Astrocyte (in vitro differentiated cells and primary cell): ENCODE measurements around the gene NRG3. TPM values are rescaled to one million over a fixed set of nuclear protein-coding genes. Genes with fewer than 3 reads are reported as not detected.

Experiments
- DNase-seq: peaks from one replicate; pipeline ENCODE4 v3.0.0-alpha.2; 2010; ENCODE audit warnings: low read depth
- FAIRE-seq: peaks from 2 replicates; lab custom pipeline; 2011; peaks lifted over from hg19 to GRCh38; lab: Jason Lieb, UNC
- H2AFZ ChIP-seq: 2 replicates; pipeline ENCODE4 v1.6.0; 2012; ENCODE audit warnings: low read depth, low read length, inconsistent platforms
- H3K27ac ChIP-seq: 2 replicates; pipeline ENCODE4 v1.5.1; 2011; ENCODE audit warnings: low read depth, low read length, inconsistent platforms
- H3K27me3 ChIP-seq: 2 replicates; pipeline ENCODE4 v1.6.0; 2011; ENCODE audit warnings: low read length, inconsistent platforms; ENCODE audit not compliant: insufficient read depth
- H3K36me3 ChIP-seq: 2 replicates; pipeline ENCODE4 v1.5.1; 2011; ENCODE audit warnings: low read length, inconsistent platforms; ENCODE audit not compliant: insufficient read depth
- H3K4me1 ChIP-seq: 2 replicates; pipeline ENCODE4 v1.5.1; 2011; ENCODE audit warnings: low read length, inconsistent platforms; ENCODE audit not compliant: insufficient read depth
- H3K4me2 ChIP-seq: 2 replicates; pipeline ENCODE4 v1.6.0; 2012; ENCODE audit warnings: low read length, inconsistent platforms
- H3K4me3 ChIP-seq: 2 replicates; pipeline ENCODE4 v1.5.1; 2011; ENCODE audit warnings: low read depth, mild to moderate bottlenecking, low read length, inconsistent platforms; ENCODE audit not compliant: insufficient read depth
- H3K79me2 ChIP-seq: 2 replicates; pipeline ENCODE4 v1.6.0; 2012; ENCODE audit warnings: mild to moderate bottlenecking, low read length, inconsistent platforms; ENCODE audit not compliant: insufficient read depth
- H3K9ac ChIP-seq: 2 replicates; pipeline ENCODE4 v1.6.0; 2012; ENCODE audit warnings: mild to moderate bottlenecking, low read length, inconsistent platforms
- H3K9me3 ChIP-seq: 2 replicates; pipeline ENCODE4 v1.5.1; 2012; ENCODE audit warnings: low read depth, mild to moderate bottlenecking, low read length, inconsistent platforms; ENCODE audit not compliant: insufficient read depth
- H4K20me1 ChIP-seq: 2 replicates; pipeline ENCODE4 v1.6.0; 2012; ENCODE audit warnings: low read length, inconsistent platforms; ENCODE audit not compliant: insufficient read depth
- H3K27ac Mint-ChIP-seq: one replicate; pipeline ENCODE4 v1.8.0; 2021; ENCODE audit warnings: mild to moderate bottlenecking, mixed read lengths; ENCODE audit not compliant: unreplicated experiment
- H3K27me3 Mint-ChIP-seq: one replicate; pipeline ENCODE4 v1.8.0; 2021; ENCODE audit warnings: low read depth, mixed read lengths; ENCODE audit not compliant: unreplicated experiment
- H3K36me3 Mint-ChIP-seq: one replicate; pipeline ENCODE4 v1.8.0; 2021; ENCODE audit warnings: low read depth, mixed read lengths; ENCODE audit not compliant: unreplicated experiment
- H3K4me1 Mint-ChIP-seq: one replicate; pipeline ENCODE4 v1.8.0; 2021; ENCODE audit warnings: low read depth, mixed read lengths; ENCODE audit not compliant: unreplicated experiment
- H3K4me3 Mint-ChIP-seq: one replicate; pipeline ENCODE4 v1.8.0; 2021; ENCODE audit warnings: mild to moderate bottlenecking, moderate library complexity, mixed read lengths; ENCODE audit not compliant: unreplicated experiment
- H3K9me3 Mint-ChIP-seq: one replicate; pipeline ENCODE4 v1.8.0; 2021; ENCODE audit warnings: mild to moderate bottlenecking, mixed read lengths; ENCODE audit not compliant: unreplicated experiment
- EZH2 ChIP-seq: IDR thresholded peaks from 2 replicates; pipeline ENCODE4 v1.6.1; 2012; ENCODE audit warnings: mild to moderate bottlenecking, low read length, inconsistent platforms; ENCODE audit not compliant: insufficient read depth
- total RNA-seq: library from RNA; stranded (reverse); gene quantifications from 2 replicates; pipeline ENCODE4 v1.2.1, GENCODE V29; 2021
- TF ChIP-seq, protein P1 (sequence below): IDR thresholded peaks from 2 replicates; pipeline ENCODE4 v1.5.1; 2011; ENCODE audit warnings: low read depth, mild to moderate bottlenecking, inconsistent platforms, low read length, moderate library complexity; ENCODE audit not compliant: insufficient read depth

Gene NRG3
- total RNA-seq, 1 donor from 2014 or later: 2.1 TPM

DNA sequence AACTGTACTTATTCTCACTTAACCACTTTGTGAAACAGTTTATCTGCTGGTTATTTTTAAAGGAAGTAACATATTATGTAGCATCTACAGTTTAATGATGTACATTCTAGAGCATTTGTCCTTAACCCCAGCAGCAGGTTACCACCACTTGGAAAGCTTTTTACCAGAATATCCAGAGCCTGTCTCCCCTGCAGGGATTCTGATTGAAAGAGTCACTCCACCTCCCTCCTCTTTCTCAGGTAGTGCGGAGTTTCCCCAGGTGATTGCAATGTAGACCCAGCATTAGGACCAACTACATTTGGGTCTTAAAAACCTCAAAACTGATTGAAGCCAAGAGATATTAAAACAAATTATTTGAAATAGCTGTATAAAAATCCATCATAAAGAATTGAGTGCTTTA is 53.1 kb downstream of the NRG3 start:
- H3K36me3 Mint-ChIP-seq: no peaks in the 10 kb centered on the region
- H3K4me3 Mint-ChIP-seq: no peak overlapping the region
- Histone ChIP-seq H3K4me2 (no peak overlapping the region), H3K79me2 (no peaks in the 10 kb centered on the region), H3K4me1 (no peaks in the 10 kb centered on the region), H3K9ac (no peak overlapping the region), H3K4me3 (no peak overlapping the region), H3K27me3 (no peaks in the 10 kb centered on the region), H2AFZ (no peak overlapping the region), H4K20me1 (no peaks in the 10 kb centered on the region), H3K9me3 (no peaks in the 10 kb centered on the region), H3K27ac (no peak overlapping the region), H3K36me3 (no peaks in the 10 kb centered on the region)
- no peaks in the 10 kb centered on the region for H3K27me3 Mint-ChIP-seq
- H3K9me3 Mint-ChIP-seq: no peaks in the 10 kb centered on the region
- TF ChIP-seq EZH2: no peak
- TF ChIP-seq, protein P1, sequence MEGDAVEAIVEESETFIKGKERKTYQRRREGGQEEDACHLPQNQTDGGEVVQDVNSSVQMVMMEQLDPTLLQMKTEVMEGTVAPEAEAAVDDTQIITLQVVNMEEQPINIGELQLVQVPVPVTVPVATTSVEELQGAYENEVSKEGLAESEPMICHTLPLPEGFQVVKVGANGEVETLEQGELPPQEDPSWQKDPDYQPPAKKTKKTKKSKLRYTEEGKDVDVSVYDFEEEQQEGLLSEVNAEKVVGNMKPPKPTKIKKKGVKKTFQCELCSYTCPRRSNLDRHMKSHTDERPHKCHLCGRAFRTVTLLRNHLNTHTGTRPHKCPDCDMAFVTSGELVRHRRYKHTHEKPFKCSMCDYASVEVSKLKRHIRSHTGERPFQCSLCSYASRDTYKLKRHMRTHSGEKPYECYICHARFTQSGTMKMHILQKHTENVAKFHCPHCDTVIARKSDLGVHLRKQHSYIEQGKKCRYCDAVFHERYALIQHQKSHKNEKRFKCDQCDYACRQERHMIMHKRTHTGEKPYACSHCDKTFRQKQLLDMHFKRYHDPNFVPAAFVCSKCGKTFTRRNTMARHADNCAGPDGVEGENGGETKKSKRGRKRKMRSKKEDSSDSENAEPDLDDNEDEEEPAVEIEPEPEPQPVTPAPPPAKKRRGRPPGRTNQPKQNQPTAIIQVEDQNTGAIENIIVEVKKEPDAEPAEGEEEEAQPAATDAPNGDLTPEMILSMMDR: no peak
- no peak overlapping the region for H3K27ac Mint-ChIP-seq
- DNase-seq: no peak
- no peaks in the 10 kb centered on the region for H3K4me1 Mint-ChIP-seq
- FAIRE-seq: no peak

DNA sequence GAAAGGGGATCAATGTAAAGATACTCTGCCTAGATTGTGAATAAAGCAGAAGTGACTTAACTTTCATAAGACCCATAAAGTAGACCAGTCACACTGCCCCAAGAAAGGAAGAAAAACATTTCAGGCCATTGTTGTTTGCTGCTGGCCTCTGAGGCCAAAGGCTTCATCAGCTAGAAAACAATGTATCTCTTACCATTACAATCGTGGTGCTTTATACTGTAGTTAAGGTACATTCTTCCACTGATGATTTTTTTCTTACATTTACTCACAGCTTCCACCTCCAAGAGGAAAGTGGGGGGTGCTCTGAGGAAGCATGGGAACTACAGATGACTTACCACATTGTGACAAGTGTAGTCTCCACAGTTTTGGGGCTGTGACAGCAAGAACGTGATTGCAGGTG is 68.6 kb downstream of the NRG3 start:
- TF ChIP-seq EZH2: no peak
- TF ChIP-seq, protein P1: no peak
- Mint-ChIP-seq H3K4me3 (no peak overlapping the region), H3K36me3 (no peaks in the 10 kb centered on the region), H3K27me3 (peaks cover 2% of the 10 kb centered on the region), H3K27ac (no peak overlapping the region), H3K4me1 (peaks cover 3% of the 10 kb centered on the region), H3K9me3 (no peaks in the 10 kb centered on the region)
- Histone ChIP-seq H3K27ac (no peak overlapping the region), H3K4me2 (no peak overlapping the region), H3K4me1 (no peaks in the 10 kb centered on the region), H3K36me3 (no peaks in the 10 kb centered on the region), H3K9ac (no peak overlapping the region), H3K79me2 (no peaks in the 10 kb centered on the region), H3K4me3 (no peak overlapping the region), H2AFZ (no peak overlapping the region), H3K27me3 (no peaks in the 10 kb centered on the region), H4K20me1 (no peaks in the 10 kb centered on the region), H3K9me3 (no peaks in the 10 kb centered on the region)
- FAIRE-seq (no peak), DNase-seq (no peak)

DNA sequence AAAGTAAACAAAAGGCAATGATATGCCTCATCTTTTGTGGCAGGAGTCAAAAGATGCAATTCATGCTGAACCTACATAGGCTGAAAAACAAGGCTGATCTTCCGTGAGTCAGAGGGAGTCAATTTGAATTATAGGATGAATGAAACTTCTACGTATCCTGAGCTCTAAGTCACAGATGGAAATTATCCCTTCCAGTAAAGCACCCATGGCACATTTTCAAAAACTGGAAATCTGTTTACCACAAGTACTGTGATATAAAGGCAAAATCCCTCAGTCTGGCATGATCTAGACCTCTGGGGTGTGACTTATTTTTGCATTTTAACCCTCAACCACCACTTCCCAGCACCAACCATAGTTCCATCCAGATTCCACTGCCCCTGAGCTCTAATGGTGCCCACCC is 69.6 kb downstream of the NRG3 start:
- TF ChIP-seq, protein P1: no peak
- TF ChIP-seq EZH2: no peak
- H3K27ac Mint-ChIP-seq: no peak overlapping the region
- no peaks in the 10 kb centered on the region for H3K9me3 Mint-ChIP-seq
- Histone ChIP-seq H3K27me3 (no peaks in the 10 kb centered on the region), H3K9ac (no peak overlapping the region), H3K79me2 (no peaks in the 10 kb centered on the region), H3K9me3 (no peaks in the 10 kb centered on the region), H2AFZ (no peak overlapping the region), H3K4me1 (no peaks in the 10 kb centered on the region), H3K4me2 (no peak overlapping the region), H3K4me3 (no peak overlapping the region), H3K27ac (no peak overlapping the region), H4K20me1 (no peaks in the 10 kb centered on the region), H3K36me3 (no peaks in the 10 kb centered on the region)
- FAIRE-seq (no peak), DNase-seq (no peak)
- peaks cover 2% of the 10 kb centered on the region for H3K27me3 Mint-ChIP-seq
- H3K36me3 Mint-ChIP-seq: no peaks in the 10 kb centered on the region
- no peak overlapping the region for H3K4me3 Mint-ChIP-seq
- H3K4me1 Mint-ChIP-seq: peaks cover 3% of the 10 kb centered on the region
